Endothelial cell of umbilical vein (primary cell): ENCODE results near the gene SPACA4. TPM values are rescaled to one million over a fixed set of nuclear protein-coding genes. Genes with fewer than 3 reads are reported as not detected.

ENCODE experiments used
- BruUV-seq: library from RNA; stranded (reverse); fragments of 400-500 nt; replicated peaks from 2 replicates; lab custom pipeline; 2021; lab: Mats Ljungman, UMichigan
- CTCF ChIA-PET: fragments of 300-600, 350-600 bp; sonication (Branson Sonifier 250); formaldehyde crosslinking; loops from one replicate; lab custom pipeline; 2021; ENCODE audit warnings: antibody characterized with exemption, inconsistent platforms; lab: Charles Lee
- POLR2A ChIA-PET: fragments of 300-600, 350-600 bp; sonication (Branson Sonifier 250); formaldehyde crosslinking; loops from one replicate; lab custom pipeline; 2021; ENCODE audit warnings: antibody characterized with exemption, inconsistent platforms; lab: Charles Lee
- DNase-seq: peaks from one replicate; pipeline ENCODE4 v3.0.0-alpha.2; 2011; ENCODE audit warnings: low read depth, low spot score
- FAIRE-seq: peaks from 2 replicates; lab custom pipeline; 2011; peaks lifted over from hg19 to GRCh38; lab: Jason Lieb, UNC
- H2AFZ ChIP-seq: 2 replicates; pipeline ENCODE4 v1.6.0; 2012; ENCODE audit warnings: low read depth, low read length, control low read depth, inconsistent platforms
- H3K27ac ChIP-seq: 2 replicates; pipeline ENCODE4 v1.5.1; 2011; ENCODE audit warnings: low read depth, mild to moderate bottlenecking, control low read depth, low read length, moderate library complexity; ENCODE audit not compliant: insufficient read depth
- H3K27me3 ChIP-seq, 2 experiments: 2 replicates each; pipeline versions ENCODE4 v1.6.0 to v1.6.1; 2011; ENCODE audit warnings: low read length in 2 of 2, mixed read lengths in 1 of 2; ENCODE audit not compliant: control insufficient read depth in 2 of 2, insufficient read depth in 2 of 2
- H3K36me3 ChIP-seq, 2 experiments: 2 replicates in 1 of 2; 3 replicates in 1 of 2; pipeline ENCODE4 v1.5.1; 2011; ENCODE audit warnings: low read length in 2 of 2, mild to moderate bottlenecking in 1 of 2, moderate library complexity in 1 of 2; ENCODE audit not compliant: control insufficient read depth in 2 of 2, insufficient read depth in 2 of 2; ENCODE audit errors: extremely low read depth in 1 of 2
- H3K4me1 ChIP-seq: 3 replicates; pipeline ENCODE4 v1.5.1; 2011; ENCODE audit warnings: mild to moderate bottlenecking, low read length; ENCODE audit not compliant: control insufficient read depth, insufficient read depth; ENCODE audit errors: extremely low read depth
- H3K4me2 ChIP-seq: 2 replicates; pipeline ENCODE4 v1.6.1; 2011; ENCODE audit warnings: low read length, control low read depth, mixed read lengths; ENCODE audit not compliant: insufficient read depth
- H3K4me3 ChIP-seq, 3 experiments: fragments of 200-600 bp in 1 of 3; sonication (generic), shearing (Covaris generic) in 1 of 3; replicated peaks in 1 of 3; 2 replicates each; pipeline ENCODE4 v1.5.1; 2011 to 2016; ENCODE audit warnings: control low read depth in 3 of 3, low read length in 3 of 3, mild to moderate bottlenecking in 2 of 3, inconsistent platforms in 1 of 3, low read depth in 1 of 3, moderate library complexity in 1 of 3; ENCODE audit not compliant: insufficient read depth in 1 of 3
- H3K79me2 ChIP-seq: 2 replicates; pipeline ENCODE4 v1.6.0; 2012; ENCODE audit warnings: low read length, inconsistent platforms; ENCODE audit not compliant: control insufficient read depth, insufficient read depth
- H3K9ac ChIP-seq: replicated peaks from 2 replicates; pipeline ENCODE3; 2011; ENCODE audit warnings: low read length, control low read depth; ENCODE audit not compliant: insufficient read depth; ENCODE audit errors: extremely low read depth
- H3K9me1 ChIP-seq: replicated peaks from 3 replicates; pipeline ENCODE4 v1.6.0; 2011; ENCODE audit warnings: mild to moderate bottlenecking, low read length; ENCODE audit not compliant: control insufficient read depth, insufficient read depth; ENCODE audit errors: extremely low read depth
- H3K9me3 ChIP-seq: replicated peaks from 2 replicates; pipeline ENCODE4 v1.5.1; 2012; ENCODE audit warnings: low read length, inconsistent platforms; ENCODE audit not compliant: control insufficient read depth, insufficient read depth
- H4K20me1 ChIP-seq: replicated peaks from 2 replicates; pipeline ENCODE3; 2011; ENCODE audit warnings: mild to moderate bottlenecking, low read length; ENCODE audit not compliant: control insufficient read depth, insufficient read depth; ENCODE audit errors: extremely low read depth
- EZH2 ChIP-seq: IDR thresholded peaks from 2 replicates; pipeline ENCODE4 v1.6.1; 2012; ENCODE audit warnings: borderline replicate concordance, low read depth, mild to moderate bottlenecking, moderate library complexity, low read length, inconsistent platforms; ENCODE audit not compliant: severe bottlenecking
- FOS ChIP-seq: IDR thresholded peaks from 2 replicates; pipeline ENCODE4 v1.6.1; 2011; ENCODE audit warnings: mild to moderate bottlenecking, low read length, moderate library complexity, borderline replicate concordance; ENCODE audit not compliant: insufficient read depth
- GATA2 ChIP-seq: IDR thresholded peaks from 2 replicates; pipeline ENCODE4 v1.7.0; 2011; ENCODE audit warnings: low read depth, mild to moderate bottlenecking, moderate library complexity, mixed read lengths, low read length; ENCODE audit not compliant: insufficient read length, insufficient read depth
- JUN ChIP-seq: IDR thresholded peaks from 2 replicates; pipeline ENCODE4 v1.6.1; 2011; ENCODE audit warnings: borderline replicate concordance, low read depth; ENCODE audit not compliant: insufficient read length, insufficient read depth
- MAX ChIP-seq: IDR thresholded peaks from 2 replicates; pipeline ENCODE4 v1.6.1; 2011; ENCODE audit not compliant: insufficient read depth, insufficient read length
- MYC ChIP-seq: IDR thresholded peaks from one replicate; pipeline ENCODE4 v1.6.1; 2011; ENCODE audit warnings: mild to moderate bottlenecking, low read depth, low read length
- POLR2A ChIP-seq: IDR thresholded peaks from 2 replicates; pipeline ENCODE4 v1.6.1; 2012; ENCODE audit warnings: low read depth, mild to moderate bottlenecking, control low read depth, low read length
- POLR2AphosphoS5 ChIP-seq: IDR thresholded peaks from 2 replicates; pipeline ENCODE4 v1.6.1; 2012; ENCODE audit warnings: low read depth, mild to moderate bottlenecking, control low read depth, low read length, moderate library complexity; ENCODE audit not compliant: insufficient read depth
- dilution Hi-C: fragments of 300-500 bp; cut with MboI; formaldehyde crosslinking; loops from one replicate; pipeline ENCODE4 v1.15.0; 2019; ENCODE audit warnings: low sequenced_read_pairs; ENCODE audit not compliant: extremely low pct_ligation_motif_present
- intact Hi-C: fragments of 100-400 bp; cut with micrococcal nuclease; formaldehyde crosslinking; loops from one replicate; pipeline ENCODE4 v1.10.0; 2022
- polyA plus RNA-seq, 4 experiments: library from polyadenylated mRNA; depleted of rRNA in 3 of 4; stranded (reverse) in 3 of 4; unstranded in 1 of 4; fragments of >200 nt; gene quantifications; 2 replicates each; pipeline versions ENCODE4 v1.2.1 to v1.2.3, GENCODE V29; 2011 to 2012; ENCODE audit warnings: missing spikeins in 1 of 4
- total RNA-seq: library from RNA; stranded (reverse); gene quantifications from 2 replicates; pipeline ENCODE4 v1.2.3, GENCODE V29; 2021
- TF ChIP-seq, protein P1 (sequence below), 2 donors: IDR thresholded peaks; 1 replicate in 1 of 2; 2 replicates in 1 of 2; pipeline ENCODE4 v1.5.1; 2011; ENCODE audit warnings: low read length in 2 of 2, mild to moderate bottlenecking in 2 of 2, moderate library complexity in 2 of 2, control low read depth in 1 of 2, inconsistent platforms in 1 of 2, low read depth in 1 of 2; ENCODE audit not compliant: insufficient read depth in 1 of 2; ENCODE audit errors: extremely low read depth in 1 of 2

The SPACA4 gene
- total and polyA plus RNA-seq, 2 donors (not counting 3 experiments of a cell fraction or from before 2014, with no cell fraction given), result not detected

DNA sequence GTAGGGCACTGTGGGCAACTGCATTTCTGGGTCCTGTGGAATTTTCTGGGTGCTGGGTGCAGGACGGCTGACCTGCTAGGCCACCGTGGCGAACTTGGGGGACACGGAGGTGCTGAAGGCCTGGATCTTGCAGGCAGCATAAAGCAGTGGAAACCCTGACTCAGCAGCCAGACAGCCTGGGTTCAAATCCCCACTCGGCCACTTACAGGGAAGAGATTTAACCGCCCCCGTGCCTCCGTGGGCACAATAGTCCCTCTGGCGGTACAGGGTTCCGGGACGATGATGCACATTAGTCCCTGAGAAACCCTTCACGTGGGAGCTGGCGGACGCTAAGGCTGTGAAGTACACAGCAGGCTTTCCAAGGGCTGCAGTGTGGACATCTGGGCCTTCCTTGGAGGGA is 5.3 kb downstream of the SPACA4 start:
- no peak overlapping the region for H2AFZ ChIP-seq
- no peak for FAIRE-seq
- dilution Hi-C loops (no loop called here), intact Hi-C loops (no loop called here)
- no peak for TF ChIP-seq GATA2
- TF ChIP-seq JUN, result no peak
- TF ChIP-seq EZH2, result no peak
- TF ChIP-seq MYC, result no peak
- TF ChIP-seq POLR2A, result no peak
- no peak for TF ChIP-seq POLR2AphosphoS5
- no peak for TF ChIP-seq FOS
- no peak for TF ChIP-seq MAX
- TF ChIP-seq, protein P1, sequence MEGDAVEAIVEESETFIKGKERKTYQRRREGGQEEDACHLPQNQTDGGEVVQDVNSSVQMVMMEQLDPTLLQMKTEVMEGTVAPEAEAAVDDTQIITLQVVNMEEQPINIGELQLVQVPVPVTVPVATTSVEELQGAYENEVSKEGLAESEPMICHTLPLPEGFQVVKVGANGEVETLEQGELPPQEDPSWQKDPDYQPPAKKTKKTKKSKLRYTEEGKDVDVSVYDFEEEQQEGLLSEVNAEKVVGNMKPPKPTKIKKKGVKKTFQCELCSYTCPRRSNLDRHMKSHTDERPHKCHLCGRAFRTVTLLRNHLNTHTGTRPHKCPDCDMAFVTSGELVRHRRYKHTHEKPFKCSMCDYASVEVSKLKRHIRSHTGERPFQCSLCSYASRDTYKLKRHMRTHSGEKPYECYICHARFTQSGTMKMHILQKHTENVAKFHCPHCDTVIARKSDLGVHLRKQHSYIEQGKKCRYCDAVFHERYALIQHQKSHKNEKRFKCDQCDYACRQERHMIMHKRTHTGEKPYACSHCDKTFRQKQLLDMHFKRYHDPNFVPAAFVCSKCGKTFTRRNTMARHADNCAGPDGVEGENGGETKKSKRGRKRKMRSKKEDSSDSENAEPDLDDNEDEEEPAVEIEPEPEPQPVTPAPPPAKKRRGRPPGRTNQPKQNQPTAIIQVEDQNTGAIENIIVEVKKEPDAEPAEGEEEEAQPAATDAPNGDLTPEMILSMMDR (IDR thresholded peaks at IDR 0.05; ENCODE audit: extremely low read depth in 1 of 2, insufficient read depth in 1 of 2, low read depth in 1 of 2, low read length in 2 of 2), result no peak
- H3K27ac ChIP-seq, result no peak overlapping the region
- no peaks in the 10 kb centered on the region for H3K27me3 ChIP-seq
- H3K9ac ChIP-seq, result no peak overlapping the region
- no TSS peak for BruUV-seq
- no peak overlapping the region for H3K4me3 ChIP-seq
- H3K9me3 ChIP-seq, result no peaks in the 10 kb centered on the region
- ChIA-PET CTCF (interaction anchor here (1.1 kb wide), 1 partner anchor 27 kb away, joined by 4 read pairs; no protein-coding TSS in a partner anchor), POLR2A (no interaction called here)
- DNase-seq, result no peak
- peaks cover 5% of the 10 kb centered on the region for H3K4me1 ChIP-seq
- peaks cover 16 to 19% of the 10 kb centered on the region in 2 experiments for H3K36me3 ChIP-seq
- no peaks in the 10 kb centered on the region for H3K9me1 ChIP-seq
- no peak overlapping the region for H3K4me2 ChIP-seq
- H3K79me2 ChIP-seq, result peaks cover 13% of the 10 kb centered on the region
- H4K20me1 ChIP-seq, result no peaks in the 10 kb centered on the region
